ENCODE measurements around the gene RAB11FIP3. TPM values are rescaled to one million over a fixed set of nuclear protein-coding genes. Genes with fewer than 3 reads are reported as not detected.
A peak's percentile ranks its signal among the peaks of the same experiment; 100 is the strongest.

RAB11FIP3 gene
- total and polyA plus RNA-seq, 2 donors, result 6.8 to 26.7 TPM

- Histone ChIP-seq H3K27me3 (ENCODE audit: control insufficient read depth in 2 of 2, insufficient read depth in 1 of 2, low read length in 1 of 2) (no peaks in the 10 kb centered on the region), H3K36me3 (ENCODE audit: control insufficient read depth in 2 of 2, insufficient read depth in 2 of 2, low read length in 1 of 2) (peaks cover 10 to 50% of the 10 kb centered on the region in 2 donors), H3K4me3 (ENCODE audit: low read length in 2 of 2) (no peak overlapping the region), H3K9me3 (ENCODE audit: control insufficient read depth in 2 of 2, insufficient read depth in 1 of 2, low read length in 1 of 2) (no peaks in the 10 kb centered on the region), H3K27ac (ENCODE audit: low read depth in 1 of 2, low read length in 1 of 2) (no peak overlapping the region), H3K4me1 (ENCODE audit: control insufficient read depth in 2 of 2, insufficient read depth in 2 of 2, low read length in 2 of 2) (no peaks in the 10 kb centered on the region)
- WGBS, result 96% methylated on average over 46 of the region's 46 CpGs
- no peak for DNase-seq (ENCODE audit: low read depth in 6 of 9, low spot score in 9 of 9)
These were observed 119.1 kb downstream of the RAB11FIP3 start for GRCh38 chr16:544517-544916.

GRCh38 chr16:546909-547770 lies 121.7 kb downstream of the RAB11FIP3 start:
- WGBS, result 80% methylated on average over 60 of the region's 60 CpGs
- DNase-seq (ENCODE audit: low read depth in 6 of 9, low spot score in 9 of 9), result peak in 2 of 9 donors; percentile 22 to 35
- peak overlapping the region in 1 of 2 donors; percentile 8 for H3K27ac ChIP-seq (ENCODE audit: low read depth in 1 of 2, low read length in 1 of 2)
- H3K4me1 ChIP-seq (ENCODE audit: control insufficient read depth in 2 of 2, insufficient read depth in 2 of 2, low read length in 2 of 2), result no peaks in the 10 kb centered on the region
- peaks cover 15 to 62% of the 10 kb centered on the region in 2 donors for H3K36me3 ChIP-seq (ENCODE audit: control insufficient read depth in 2 of 2, insufficient read depth in 2 of 2, low read length in 1 of 2)
- H3K27me3 ChIP-seq (ENCODE audit: control insufficient read depth in 2 of 2, insufficient read depth in 1 of 2, low read length in 1 of 2), result no peaks in the 10 kb centered on the region
- H3K4me3 ChIP-seq (ENCODE audit: low read length in 2 of 2), result no peak overlapping the region
- H3K9me3 ChIP-seq (ENCODE audit: control insufficient read depth in 2 of 2, insufficient read depth in 1 of 2, low read length in 1 of 2), result peaks cover 0 to 1% of the 10 kb centered on the region in 2 donors

- no peak for DNase-seq (ENCODE audit: low read depth in 6 of 9, low spot score in 9 of 9)
- peaks cover 0 to 1% of the 10 kb centered on the region in 2 donors for H3K9me3 ChIP-seq (ENCODE audit: control insufficient read depth in 2 of 2, insufficient read depth in 1 of 2, low read length in 1 of 2)
- H3K4me1 ChIP-seq (ENCODE audit: control insufficient read depth in 2 of 2, insufficient read depth in 2 of 2, low read length in 2 of 2), result no peaks in the 10 kb centered on the region
- peaks cover 19 to 75% of the 10 kb centered on the region in 2 donors for H3K36me3 ChIP-seq (ENCODE audit: control insufficient read depth in 2 of 2, insufficient read depth in 2 of 2, low read length in 1 of 2)
- no peaks in the 10 kb centered on the region for H3K27me3 ChIP-seq (ENCODE audit: control insufficient read depth in 2 of 2, insufficient read depth in 1 of 2, low read length in 1 of 2)
- 98% methylated on average over 21 of the region's 21 CpGs for WGBS
- no peak overlapping the region for H3K27ac ChIP-seq (ENCODE audit: low read depth in 1 of 2, low read length in 1 of 2)
- H3K4me3 ChIP-seq (ENCODE audit: low read length in 2 of 2), result no peak overlapping the region
These were observed 123.1 kb downstream of the RAB11FIP3 start for GRCh38 chr16:548586-548985.

GRCh38 chr16:549544-550263 lies 124.3 kb downstream of the RAB11FIP3 start:
- no peak overlapping the region for H3K27ac ChIP-seq (ENCODE audit: low read depth in 1 of 2, low read length in 1 of 2)
- H3K27me3 ChIP-seq (ENCODE audit: control insufficient read depth in 2 of 2, insufficient read depth in 1 of 2, low read length in 1 of 2), result no peaks in the 10 kb centered on the region
- H3K36me3 ChIP-seq (ENCODE audit: control insufficient read depth in 2 of 2, insufficient read depth in 2 of 2, low read length in 1 of 2), result peaks cover 22 to 86% of the 10 kb centered on the region in 2 donors
- no peak overlapping the region for H3K4me3 ChIP-seq (ENCODE audit: low read length in 2 of 2)
- peaks cover 0 to 1% of the 10 kb centered on the region in 2 donors for H3K9me3 ChIP-seq (ENCODE audit: control insufficient read depth in 2 of 2, insufficient read depth in 1 of 2, low read length in 1 of 2)
- H3K4me1 ChIP-seq (ENCODE audit: control insufficient read depth in 2 of 2, insufficient read depth in 2 of 2, low read length in 2 of 2), result no peaks in the 10 kb centered on the region
- 97% methylated on average over 54 of the region's 54 CpGs for WGBS
- no peak for DNase-seq (ENCODE audit: low read depth in 6 of 9, low spot score in 9 of 9)

GRCh38 chr16:551210-551609 lies 125.8 kb downstream of the RAB11FIP3 start:
- Histone ChIP-seq H3K36me3 (ENCODE audit: control insufficient read depth in 2 of 2, insufficient read depth in 2 of 2, low read length in 1 of 2) (peaks cover 22 to 79% of the 10 kb centered on the region in 2 donors), H3K9me3 (ENCODE audit: control insufficient read depth in 2 of 2, insufficient read depth in 1 of 2, low read length in 1 of 2) (peaks cover 0 to 1% of the 10 kb centered on the region in 2 donors), H3K27ac (ENCODE audit: low read depth in 1 of 2, low read length in 1 of 2) (no peak overlapping the region), H3K27me3 (ENCODE audit: control insufficient read depth in 2 of 2, insufficient read depth in 1 of 2, low read length in 1 of 2) (no peaks in the 10 kb centered on the region), H3K4me1 (ENCODE audit: control insufficient read depth in 2 of 2, insufficient read depth in 2 of 2, low read length in 2 of 2) (no peaks in the 10 kb centered on the region), H3K4me3 (ENCODE audit: low read length in 2 of 2) (no peak overlapping the region)
- DNase-seq (ENCODE audit: low read depth in 6 of 9, low spot score in 9 of 9), result no peak
- 98% methylated on average over 28 of the region's 28 CpGs for WGBS

GRCh38 chr16:552171-552570 lies 126.7 kb downstream of the RAB11FIP3 start:
- Histone ChIP-seq H3K9me3 (ENCODE audit: control insufficient read depth in 2 of 2, insufficient read depth in 1 of 2, low read length in 1 of 2) (peaks cover 0 to 1% of the 10 kb centered on the region in 2 donors), H3K27ac (ENCODE audit: low read depth in 1 of 2, low read length in 1 of 2) (no peak overlapping the region), H3K36me3 (ENCODE audit: control insufficient read depth in 2 of 2, insufficient read depth in 2 of 2, low read length in 1 of 2) (peaks cover 22 to 75% of the 10 kb centered on the region in 2 donors), H3K27me3 (ENCODE audit: control insufficient read depth in 2 of 2, insufficient read depth in 1 of 2, low read length in 1 of 2) (peaks cover 0 to 2% of the 10 kb centered on the region in 2 donors), H3K4me1 (ENCODE audit: control insufficient read depth in 2 of 2, insufficient read depth in 2 of 2, low read length in 2 of 2) (no peaks in the 10 kb centered on the region), H3K4me3 (ENCODE audit: low read length in 2 of 2) (no peak overlapping the region)
- no peak for DNase-seq (ENCODE audit: low read depth in 6 of 9, low spot score in 9 of 9)
- WGBS, result 98% methylated on average over 35 of the region's 35 CpGs

GRCh38 chr16:553601-554296 lies 128.3 kb downstream of the RAB11FIP3 start:
- no peak for DNase-seq (ENCODE audit: low read depth in 6 of 9, low spot score in 9 of 9)
- Histone ChIP-seq H3K27ac (ENCODE audit: low read depth in 1 of 2, low read length in 1 of 2) (no peak overlapping the region), H3K9me3 (ENCODE audit: control insufficient read depth in 2 of 2, insufficient read depth in 1 of 2, low read length in 1 of 2) (peaks cover 0 to 1% of the 10 kb centered on the region in 2 donors), H3K4me3 (ENCODE audit: low read length in 2 of 2) (no peak overlapping the region), H3K36me3 (ENCODE audit: control insufficient read depth in 2 of 2, insufficient read depth in 2 of 2, low read length in 1 of 2) (peaks cover 19 to 60% of the 10 kb centered on the region in 2 donors), H3K27me3 (ENCODE audit: control insufficient read depth in 2 of 2, insufficient read depth in 1 of 2, low read length in 1 of 2) (peaks cover 9 to 18% of the 10 kb centered on the region in 2 donors), H3K4me1 (ENCODE audit: control insufficient read depth in 2 of 2, insufficient read depth in 2 of 2, low read length in 2 of 2) (peaks cover 0 to 5% of the 10 kb centered on the region in 2 donors)
- WGBS, result 98% methylated on average over 33 of the region's 33 CpGs

- H3K4me1 ChIP-seq (ENCODE audit: control insufficient read depth in 2 of 2, insufficient read depth in 2 of 2, low read length in 2 of 2), result peaks cover 0 to 5% of the 10 kb centered on the region in 2 donors
- H3K4me3 ChIP-seq (ENCODE audit: low read length in 2 of 2), result no peak overlapping the region
- 95% methylated on average over 11 of the region's 11 CpGs for WGBS
- DNase-seq (ENCODE audit: low read depth in 6 of 9, low spot score in 9 of 9), result no peak
- H3K36me3 ChIP-seq (ENCODE audit: control insufficient read depth in 2 of 2, insufficient read depth in 2 of 2, low read length in 1 of 2), result peaks cover 17 to 55% of the 10 kb centered on the region in 2 donors
- no peak overlapping the region for H3K27ac ChIP-seq (ENCODE audit: low read depth in 1 of 2, low read length in 1 of 2)
- H3K9me3 ChIP-seq (ENCODE audit: control insufficient read depth in 2 of 2, insufficient read depth in 1 of 2, low read length in 1 of 2), result peaks cover 0 to 1% of the 10 kb centered on the region in 2 donors
- peaks cover 14 to 23% of the 10 kb centered on the region in 2 donors for H3K27me3 ChIP-seq (ENCODE audit: control insufficient read depth in 2 of 2, insufficient read depth in 1 of 2, low read length in 1 of 2)
These were observed 128.8 kb downstream of the RAB11FIP3 start for GRCh38 chr16:554297-554621.

Measured in thymus (tissue), 11 donors.